ENCODE measurements around the gene POU2F1.

- TF ChIP-seq, protein P1, sequence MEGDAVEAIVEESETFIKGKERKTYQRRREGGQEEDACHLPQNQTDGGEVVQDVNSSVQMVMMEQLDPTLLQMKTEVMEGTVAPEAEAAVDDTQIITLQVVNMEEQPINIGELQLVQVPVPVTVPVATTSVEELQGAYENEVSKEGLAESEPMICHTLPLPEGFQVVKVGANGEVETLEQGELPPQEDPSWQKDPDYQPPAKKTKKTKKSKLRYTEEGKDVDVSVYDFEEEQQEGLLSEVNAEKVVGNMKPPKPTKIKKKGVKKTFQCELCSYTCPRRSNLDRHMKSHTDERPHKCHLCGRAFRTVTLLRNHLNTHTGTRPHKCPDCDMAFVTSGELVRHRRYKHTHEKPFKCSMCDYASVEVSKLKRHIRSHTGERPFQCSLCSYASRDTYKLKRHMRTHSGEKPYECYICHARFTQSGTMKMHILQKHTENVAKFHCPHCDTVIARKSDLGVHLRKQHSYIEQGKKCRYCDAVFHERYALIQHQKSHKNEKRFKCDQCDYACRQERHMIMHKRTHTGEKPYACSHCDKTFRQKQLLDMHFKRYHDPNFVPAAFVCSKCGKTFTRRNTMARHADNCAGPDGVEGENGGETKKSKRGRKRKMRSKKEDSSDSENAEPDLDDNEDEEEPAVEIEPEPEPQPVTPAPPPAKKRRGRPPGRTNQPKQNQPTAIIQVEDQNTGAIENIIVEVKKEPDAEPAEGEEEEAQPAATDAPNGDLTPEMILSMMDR (IDR thresholded peaks at IDR 0.05; ENCODE audit: low read length): no peak
- TF ChIP-seq EZH2 (optimal IDR thresholded peaks at IDR 0.05; ENCODE audit: low read depth, low read length): no peak
Observed at GRCh38 chr1:167426716-167427115, 206.0 kb downstream of the POU2F1 start.
